Bone marrow (tissue), 2 donors: Measurements from ENCODE around the gene INPP5F.

ENCODE experiments used
- DNase-seq, 2 donors: peaks; one replicate each; lab custom pipeline; 2025; lab: John Stamatoyannopoulos, UW

Gene INPP5F, protein sequence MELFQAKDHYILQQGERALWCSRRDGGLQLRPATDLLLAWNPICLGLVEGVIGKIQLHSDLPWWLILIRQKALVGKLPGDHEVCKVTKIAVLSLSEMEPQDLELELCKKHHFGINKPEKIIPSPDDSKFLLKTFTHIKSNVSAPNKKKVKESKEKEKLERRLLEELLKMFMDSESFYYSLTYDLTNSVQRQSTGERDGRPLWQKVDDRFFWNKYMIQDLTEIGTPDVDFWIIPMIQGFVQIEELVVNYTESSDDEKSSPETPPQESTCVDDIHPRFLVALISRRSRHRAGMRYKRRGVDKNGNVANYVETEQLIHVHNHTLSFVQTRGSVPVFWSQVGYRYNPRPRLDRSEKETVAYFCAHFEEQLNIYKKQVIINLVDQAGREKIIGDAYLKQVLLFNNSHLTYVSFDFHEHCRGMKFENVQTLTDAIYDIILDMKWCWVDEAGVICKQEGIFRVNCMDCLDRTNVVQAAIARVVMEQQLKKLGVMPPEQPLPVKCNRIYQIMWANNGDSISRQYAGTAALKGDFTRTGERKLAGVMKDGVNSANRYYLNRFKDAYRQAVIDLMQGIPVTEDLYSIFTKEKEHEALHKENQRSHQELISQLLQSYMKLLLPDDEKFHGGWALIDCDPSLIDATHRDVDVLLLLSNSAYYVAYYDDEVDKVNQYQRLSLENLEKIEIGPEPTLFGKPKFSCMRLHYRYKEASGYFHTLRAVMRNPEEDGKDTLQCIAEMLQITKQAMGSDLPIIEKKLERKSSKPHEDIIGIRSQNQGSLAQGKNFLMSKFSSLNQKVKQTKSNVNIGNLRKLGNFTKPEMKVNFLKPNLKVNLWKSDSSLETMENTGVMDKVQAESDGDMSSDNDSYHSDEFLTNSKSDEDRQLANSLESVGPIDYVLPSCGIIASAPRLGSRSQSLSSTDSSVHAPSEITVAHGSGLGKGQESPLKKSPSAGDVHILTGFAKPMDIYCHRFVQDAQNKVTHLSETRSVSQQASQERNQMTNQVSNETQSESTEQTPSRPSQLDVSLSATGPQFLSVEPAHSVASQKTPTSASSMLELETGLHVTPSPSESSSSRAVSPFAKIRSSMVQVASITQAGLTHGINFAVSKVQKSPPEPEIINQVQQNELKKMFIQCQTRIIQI

GRCh38 chr10:119725828-119726675 is at the start of gene INPP5F:
Gene INPP5F, plus strand, starts transcription at chr10:119726050. Its CDS starts 213 bp downstream, at chr10:119726263.
- DNase-seq = peak; percentile 96 to 98

- no peak for DNase-seq
These were observed 48.7 kb upstream of the INPP5F start for GRCh38 chr10:119677126-119677525.

DNA sequence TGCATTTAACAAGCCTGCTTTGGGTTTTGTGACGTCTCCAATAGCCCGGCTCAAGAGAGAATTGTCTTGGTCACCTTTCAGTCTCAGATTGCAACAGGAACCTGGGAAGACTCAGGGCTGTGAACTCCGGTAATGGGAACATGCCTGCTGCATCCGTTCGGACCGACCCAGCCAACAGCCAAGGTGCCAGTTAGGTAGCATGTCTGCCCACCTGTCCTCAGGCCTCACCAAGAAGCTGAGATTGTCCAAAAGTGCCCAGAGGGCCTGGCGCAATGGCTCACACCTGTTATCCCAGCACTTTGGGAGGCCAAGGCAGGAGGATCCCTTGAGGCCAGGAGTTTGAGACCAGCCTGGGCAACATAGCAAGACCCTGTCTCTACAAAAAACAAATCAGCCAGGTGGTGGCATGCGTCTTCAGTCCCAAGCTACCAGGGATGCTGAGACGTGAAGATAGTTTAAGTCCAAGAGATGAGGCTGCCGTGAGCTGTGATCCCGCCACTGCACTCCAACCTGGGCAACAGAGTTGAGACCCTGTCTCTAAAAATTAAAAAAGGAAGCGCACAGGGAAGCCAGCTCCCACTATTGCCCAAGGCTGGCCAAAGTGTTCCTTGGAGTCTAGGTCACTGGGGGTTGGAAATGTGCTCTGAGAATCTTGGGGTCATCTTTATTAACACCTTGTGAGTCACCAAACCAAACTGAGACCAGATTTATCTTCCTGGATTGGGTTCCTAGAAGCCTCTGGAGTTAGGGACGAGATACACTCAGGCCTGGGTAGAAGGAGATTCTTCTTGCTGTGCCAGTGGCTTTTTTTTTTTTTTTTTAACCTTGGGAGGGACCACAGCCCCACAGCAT is 47.7 kb upstream of the INPP5F start:
- no peak for DNase-seq

DNA sequence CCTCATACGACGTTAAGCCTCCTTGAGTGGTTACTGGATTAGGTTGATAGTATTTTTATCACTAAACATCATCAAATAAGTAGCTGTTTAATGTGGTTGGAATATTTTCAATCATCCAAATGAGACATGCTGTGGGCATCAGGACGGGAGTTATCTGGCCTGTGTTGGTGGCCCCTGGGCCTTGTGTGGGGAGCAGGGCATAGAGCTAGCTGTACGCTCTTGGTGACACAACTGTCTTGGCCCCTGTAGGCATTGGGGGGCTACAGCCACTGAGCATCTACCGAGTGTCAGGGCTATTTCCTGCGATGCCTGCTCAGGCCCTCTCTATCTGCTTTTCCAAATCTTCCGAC is 46.4 kb upstream of the INPP5F start:
- no peak for DNase-seq

- no peak for DNase-seq
These were observed 45.8 kb upstream of the INPP5F start for GRCh38 chr10:119680050-119680449.

GRCh38 chr10:119680650-119681081 is 45.2 kb upstream of the INPP5F start:
- no peak for DNase-seq

- peak; percentile 46 to 59 for DNase-seq
These were observed 39.2 kb upstream of the INPP5F start for GRCh38 chr10:119686465-119687191.

- no peak for DNase-seq
These were observed 38.4 kb upstream of the INPP5F start for GRCh38 chr10:119687192-119688032.

GRCh38 chr10:119688033-119688508 is 37.8 kb upstream of the INPP5F start:
- no peak for DNase-seq

GRCh38 chr10:119689016-119689580 is 36.8 kb upstream of the INPP5F start:
- no peak for DNase-seq

GRCh38 chr10:119691726-119692125 is 34.1 kb upstream of the INPP5F start:
- DNase-seq = no peak

GRCh38 chr10:119693262-119693957 is 32.4 kb upstream of the INPP5F start:
- no peak for DNase-seq

DNA sequence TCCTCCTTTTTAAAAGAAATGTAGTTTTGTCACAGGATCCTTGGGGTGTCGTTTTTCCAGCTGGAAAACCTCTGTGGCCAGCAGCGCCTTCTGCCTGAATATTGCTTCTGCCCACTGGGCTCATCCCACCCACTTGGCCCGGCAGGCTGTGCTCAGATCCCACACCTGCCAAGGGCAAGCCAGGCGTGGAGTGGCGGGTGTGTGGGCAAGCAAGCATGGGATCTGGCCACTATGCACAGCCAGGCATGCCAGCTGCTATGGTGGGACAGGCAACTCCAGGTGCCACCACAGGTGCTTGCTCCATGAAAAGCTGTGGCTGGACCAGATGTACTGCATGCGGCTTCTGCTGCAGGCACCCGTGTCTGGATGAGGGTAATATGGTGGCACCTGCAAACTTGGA is 31.2 kb upstream of the INPP5F start:
- no peak for DNase-seq

DNA sequence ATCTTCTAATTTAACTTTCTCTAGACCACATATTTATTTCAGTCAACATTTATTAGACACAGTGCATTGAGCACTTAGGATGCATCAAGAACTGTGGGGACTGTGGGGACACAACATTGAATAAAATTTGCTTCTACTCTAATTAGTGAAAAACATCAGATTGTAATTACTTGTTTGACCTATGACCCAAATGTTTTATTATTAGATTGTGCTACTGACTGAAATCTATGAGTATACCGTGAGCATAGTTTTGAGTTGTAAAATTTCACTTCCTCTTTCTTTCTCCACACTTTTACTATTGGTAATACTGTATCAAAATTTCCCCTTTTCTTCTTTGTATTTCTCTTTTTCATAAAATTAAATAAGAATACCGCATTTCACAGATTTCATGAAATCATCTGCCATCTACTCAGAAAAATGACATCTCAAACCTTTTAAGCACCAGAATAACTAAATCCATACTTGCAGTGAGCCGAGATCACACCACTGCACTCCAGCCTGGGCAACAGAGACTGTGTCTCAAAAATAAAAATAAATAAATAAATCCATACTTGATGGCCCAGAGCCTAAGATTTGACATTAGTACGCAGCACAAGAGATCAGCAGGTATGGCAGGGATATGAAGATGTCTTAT is 25.4 kb upstream of the INPP5F start:
- DNase-seq = no peak

GRCh38 chr10:119701861-119702260 is 24.0 kb upstream of the INPP5F start:
- DNase-seq = no peak

- DNase-seq = no peak
These were observed 23.3 kb upstream of the INPP5F start for GRCh38 chr10:119702583-119702982.

DNA sequence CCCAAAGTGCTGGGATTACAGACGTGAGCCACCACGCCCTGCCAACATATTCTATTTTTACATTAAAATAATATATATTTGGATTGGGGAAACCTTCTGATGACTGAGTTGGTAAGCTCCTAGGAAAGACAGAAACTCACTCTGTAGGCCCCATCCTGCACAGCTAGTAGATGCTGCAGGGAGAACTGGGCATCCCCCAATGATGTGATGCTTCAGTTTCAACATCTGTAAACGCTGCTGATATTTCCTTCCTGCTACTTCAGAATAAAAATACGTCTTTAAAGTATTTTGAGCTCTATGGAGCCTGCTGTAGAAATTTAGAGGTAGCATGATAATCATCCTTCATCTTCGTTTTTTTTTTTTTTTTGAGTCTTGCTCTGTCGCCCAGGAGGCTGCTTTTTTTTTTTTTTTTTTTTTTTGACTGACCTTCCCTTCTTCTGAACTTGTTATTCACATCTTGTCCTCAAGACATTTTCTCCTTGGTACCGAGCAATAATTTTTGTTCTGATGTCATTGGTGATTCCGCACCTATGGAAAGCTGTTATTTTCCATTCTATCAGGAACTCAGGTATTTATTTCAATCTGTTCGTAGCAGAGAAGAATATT is 21.8 kb upstream of the INPP5F start:
- DNase-seq = no peak
